ENCODE results near the gene RNU1-1.
"Not testable (repeated sequence)": the region's sequence is repeated elsewhere in the genome, so short reads cannot be mapped to it uniquely, and the experiment has no call there.

RNU1-1 gene

GRCh38 chr1:16491056-16491675 is 22.9 kb downstream of the RNU1-1 start:
- DNase-seq = no peak

GRCh38 chr1:16489195-16489880 is 24.7 kb downstream of the RNU1-1 start:
- not testable (repeated sequence) for DNase-seq

GRCh38 chr1:16487011-16487410 is 27.1 kb downstream of the RNU1-1 start:
- not testable (repeated sequence) for DNase-seq

- not testable (repeated sequence) for DNase-seq
Observed at GRCh38 chr1:16486316-16486715, 27.8 kb downstream of the RNU1-1 start.

- no peak for DNase-seq
Observed at GRCh38 chr1:16484931-16485330, 29.2 kb downstream of the RNU1-1 start.

GRCh38 chr1:16484501-16484835 is 29.6 kb downstream of the RNU1-1 start:
- no peak for DNase-seq

- not testable (repeated sequence) for DNase-seq
Observed at GRCh38 chr1:16483639-16484500, 30.2 kb downstream of the RNU1-1 start.

GRCh38 chr1:16483146-16483545 is 30.9 kb downstream of the RNU1-1 start:
- DNase-seq = not testable (repeated sequence)

- no peak for DNase-seq
Observed at GRCh38 chr1:16478091-16478490, 36.0 kb downstream of the RNU1-1 start.

GRCh38 chr1:16475771-16476770 is 38.0 kb downstream of the RNU1-1 start:
- not testable (repeated sequence) for DNase-seq

GRCh38 chr1:16474891-16475290 is 39.2 kb downstream of the RNU1-1 start:
- DNase-seq = not testable (repeated sequence)

GRCh38 chr1:16474166-16474800 is 39.8 kb downstream of the RNU1-1 start:
- no peak for DNase-seq

- no peak for DNase-seq
Observed at GRCh38 chr1:16468558-16468957, 45.5 kb downstream of the RNU1-1 start.

- no peak for DNase-seq
Observed at GRCh38 chr1:16464917-16465625, 49.0 kb downstream of the RNU1-1 start.
